Neural cell (in vitro differentiated cells): ENCODE results near the gene ATXN10. TPM values are rescaled to one million over a fixed set of nuclear protein-coding genes. Genes with fewer than 3 reads are reported as not detected.

Source experiments
- H2AFZ ChIP-seq: fragments of 200-600, 300-800 bp; sonication (generic), shearing (Covaris generic); 2 replicates; pipeline ENCODE4 v1.6.0; 2014; ENCODE audit warnings: low read depth, mild to moderate bottlenecking, antibody characterized with exemption, low read length, moderate library complexity
- H3F3A ChIP-seq: fragments of 200-600 bp; shearing (Covaris generic); 2 replicates; pipeline ENCODE4 v1.6.1; 2016; ENCODE audit warnings: mild to moderate bottlenecking, moderate library complexity, mixed read lengths, antibody characterized with exemption, low read length; ENCODE audit not compliant: insufficient read depth, poor library complexity, severe bottlenecking
- H3K27ac ChIP-seq: fragments of 200-600, 300-800 bp; sonication (generic), shearing (Covaris generic); 2 replicates; pipeline ENCODE4 v1.5.1; 2014; ENCODE audit warnings: mild to moderate bottlenecking, low read length, moderate library complexity
- H3K27me3 ChIP-seq: fragments of 300-800, 200-600 bp; sonication (generic), shearing (Covaris generic); 2 replicates; pipeline ENCODE4 v1.6.0; 2014; ENCODE audit warnings: mild to moderate bottlenecking, low read depth, low read length, moderate library complexity; ENCODE audit not compliant: insufficient read depth
- H3K36me3 ChIP-seq: fragments of 300-800, 200-600 bp; sonication (generic), shearing (Covaris generic); 2 replicates; pipeline ENCODE4 v1.5.1; 2014; ENCODE audit warnings: mild to moderate bottlenecking, antibody characterized with exemption, low read length, moderate library complexity; ENCODE audit not compliant: insufficient read depth
- H3K4me2 ChIP-seq: fragments of 300-800, 200-600 bp; sonication (generic), shearing (Covaris generic); 2 replicates; pipeline ENCODE4 v1.6.0; 2014; ENCODE audit warnings: mild to moderate bottlenecking, low read length
- H3K4me3 ChIP-seq: fragments of 300-800, 200-600 bp; sonication (generic), shearing (Covaris generic); 2 replicates; pipeline ENCODE4 v1.5.1; 2014; ENCODE audit warnings: mild to moderate bottlenecking, low read length, moderate library complexity
- H3K79me2 ChIP-seq: fragments of 200-600 bp; shearing (Covaris generic); replicated peaks from 2 replicates; pipeline ENCODE4 v1.6.0; 2014; ENCODE audit warnings: mild to moderate bottlenecking, low read length, moderate library complexity; ENCODE audit not compliant: insufficient read depth
- H3K9ac ChIP-seq: fragments of 300-800, 200-600 bp; sonication (generic), shearing (Covaris generic); 2 replicates; pipeline ENCODE4 v1.6.1; 2016; ENCODE audit warnings: mild to moderate bottlenecking, low read length, mixed read lengths
- H3K9me2 ChIP-seq: fragments of 200-600 bp; shearing (Covaris generic); 2 replicates; pipeline ENCODE4 v1.6.1; 2016; ENCODE audit warnings: mild to moderate bottlenecking, low read length, mixed read lengths; ENCODE audit not compliant: insufficient read depth
- H3K9me3 ChIP-seq: fragments of 200-600, 300-800 bp; sonication (generic), shearing (Covaris generic); 2 replicates; pipeline ENCODE4 v1.6.1; 2016; ENCODE audit warnings: mild to moderate bottlenecking, mixed run types, low read length, moderate library complexity, mixed read lengths
- H4K20me1 ChIP-seq: fragments of 200-600 bp; shearing (Covaris generic); 2 replicates; pipeline ENCODE4 v1.6.1; 2016; ENCODE audit warnings: mild to moderate bottlenecking, mixed run types; ENCODE audit not compliant: insufficient read depth
- EP300 ChIP-seq: fragments of 450-650 bp; conservative IDR thresholded peaks from 2 replicates; pipeline ENCODE4 v1.6.1; 2014; ENCODE audit warnings: antibody characterized with exemption, mild to moderate bottlenecking, moderate library complexity; ENCODE audit not compliant: poor library complexity, severe bottlenecking
- EZH2 ChIP-seq: fragments of 200-600, 300-800 bp; shearing (Covaris generic), sonication (generic); IDR thresholded peaks from 2 replicates; pipeline ENCODE4 v1.6.1; 2014; ENCODE audit warnings: antibody characterized with exemption, low read length, borderline replicate concordance, mild to moderate bottlenecking; ENCODE audit not compliant: insufficient read depth, poor library complexity, severe bottlenecking
- MXI1 ChIP-seq: fragments of 450-650 bp; conservative IDR thresholded peaks from 2 replicates; pipeline ENCODE4 v1.6.1; 2014; ENCODE audit warnings: antibody characterized with exemption, mild to moderate bottlenecking; ENCODE audit not compliant: poor library complexity, severe bottlenecking
- POLR2AphosphoS5 ChIP-seq: IDR thresholded peaks from 2 replicates; pipeline ENCODE4 v1.6.1; 2012
- RAD21 ChIP-seq: fragments of 450-650 bp; conservative IDR thresholded peaks from 2 replicates; pipeline ENCODE4 v1.6.1; 2014; ENCODE audit warnings: antibody characterized with exemption, mild to moderate bottlenecking, moderate library complexity
- REST ChIP-seq: IDR thresholded peaks from 2 replicates; pipeline ENCODE4 v1.6.1; 2012; ENCODE audit warnings: borderline replicate concordance
- SMC3 ChIP-seq: fragments of 450-650 bp; conservative IDR thresholded peaks from 2 replicates; pipeline ENCODE4 v1.6.1; 2014; ENCODE audit warnings: antibody characterized with exemption, mild to moderate bottlenecking, moderate library complexity; ENCODE audit not compliant: poor library complexity
- TAF1 ChIP-seq: IDR thresholded peaks from 2 replicates; pipeline ENCODE4 v1.6.1; 2012; ENCODE audit warnings: low read depth
- polyA plus RNA-seq: library from polyadenylated mRNA; depleted of rRNA; stranded (reverse); fragments of >200 nt; gene quantifications from 2 replicates; pipeline ENCODE4 v1.2.3, GENCODE V29; 2014
- TF ChIP-seq, protein P1 (sequence below): fragments of 450-650 bp; IDR thresholded peaks from 2 replicates; pipeline ENCODE4 v1.5.1; 2014; ENCODE audit warnings: antibody characterized with exemption, mild to moderate bottlenecking, moderate library complexity; ENCODE audit not compliant: poor library complexity, severe bottlenecking

ATXN10 gene
- polyA plus RNA-seq, 1 donor from 2014 or later = 321 TPM

DNA sequence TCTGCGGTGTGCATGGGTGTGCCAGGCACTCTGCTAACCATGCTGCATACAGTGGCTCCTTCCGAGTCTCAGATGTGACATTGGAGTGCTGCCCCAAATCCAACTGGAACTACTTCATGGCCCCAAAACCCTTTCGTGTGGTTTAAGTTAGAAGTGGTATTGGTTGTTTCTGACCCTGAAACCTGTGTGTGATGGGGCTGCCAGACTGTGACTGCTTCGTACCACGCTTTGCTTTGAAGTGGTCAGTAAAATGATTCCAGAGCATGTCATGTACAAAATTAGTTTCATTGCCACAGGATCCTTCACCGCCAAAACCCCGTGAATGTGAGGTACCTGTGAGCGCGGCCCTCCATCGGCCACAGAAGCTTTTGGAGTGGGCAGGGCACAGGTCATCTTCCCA is 163.2 kb downstream of the ATXN10 start (continued):
- TF ChIP-seq, protein P1, sequence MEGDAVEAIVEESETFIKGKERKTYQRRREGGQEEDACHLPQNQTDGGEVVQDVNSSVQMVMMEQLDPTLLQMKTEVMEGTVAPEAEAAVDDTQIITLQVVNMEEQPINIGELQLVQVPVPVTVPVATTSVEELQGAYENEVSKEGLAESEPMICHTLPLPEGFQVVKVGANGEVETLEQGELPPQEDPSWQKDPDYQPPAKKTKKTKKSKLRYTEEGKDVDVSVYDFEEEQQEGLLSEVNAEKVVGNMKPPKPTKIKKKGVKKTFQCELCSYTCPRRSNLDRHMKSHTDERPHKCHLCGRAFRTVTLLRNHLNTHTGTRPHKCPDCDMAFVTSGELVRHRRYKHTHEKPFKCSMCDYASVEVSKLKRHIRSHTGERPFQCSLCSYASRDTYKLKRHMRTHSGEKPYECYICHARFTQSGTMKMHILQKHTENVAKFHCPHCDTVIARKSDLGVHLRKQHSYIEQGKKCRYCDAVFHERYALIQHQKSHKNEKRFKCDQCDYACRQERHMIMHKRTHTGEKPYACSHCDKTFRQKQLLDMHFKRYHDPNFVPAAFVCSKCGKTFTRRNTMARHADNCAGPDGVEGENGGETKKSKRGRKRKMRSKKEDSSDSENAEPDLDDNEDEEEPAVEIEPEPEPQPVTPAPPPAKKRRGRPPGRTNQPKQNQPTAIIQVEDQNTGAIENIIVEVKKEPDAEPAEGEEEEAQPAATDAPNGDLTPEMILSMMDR = no peak
- TF ChIP-seq SMC3 = no peak

DNA sequence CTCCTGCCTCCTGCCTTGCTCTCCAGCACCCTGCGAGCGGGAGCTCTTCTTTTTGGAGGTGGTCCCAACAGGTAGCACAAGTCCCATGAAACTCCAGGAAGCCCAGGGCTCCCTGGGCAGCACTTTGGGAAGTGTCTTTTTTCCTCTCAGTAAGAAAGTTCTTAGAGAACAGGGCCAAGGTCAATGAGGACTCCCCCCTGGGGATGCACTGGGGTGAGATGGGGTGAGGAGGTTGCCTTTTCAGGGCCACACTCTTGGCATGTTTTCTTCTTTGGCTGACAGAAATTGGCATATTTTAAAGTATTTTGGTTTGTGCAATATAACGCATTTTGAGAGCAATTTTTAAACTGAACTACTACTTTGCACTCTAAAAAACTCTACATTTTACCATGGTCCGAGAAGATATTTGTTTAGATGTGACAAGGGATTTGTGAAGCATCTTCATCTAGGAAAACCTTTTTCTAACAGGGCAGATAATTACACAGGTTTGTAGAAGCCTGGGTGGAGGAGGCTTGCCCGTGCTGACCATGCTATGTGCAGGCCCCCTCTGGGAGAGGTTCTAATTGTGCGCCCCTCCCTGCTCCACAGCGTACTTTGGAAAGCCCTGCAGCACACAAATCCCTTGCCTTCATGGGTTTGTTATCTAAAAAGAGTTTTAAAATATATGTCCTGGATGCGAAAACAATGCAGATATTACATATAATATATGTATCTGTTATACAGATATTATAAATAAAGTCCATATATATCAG is 165.0 kb downstream of the ATXN10 start:
- no peaks in the 10 kb centered on the region for H4K20me1 ChIP-seq

GRCh38 chr22:45837508-45837907 is 165.9 kb downstream of the ATXN10 start:
- no peak overlapping the region for H2AFZ ChIP-seq
- H3F3A ChIP-seq = no peaks in the 10 kb centered on the region
- no peak overlapping the region for H3K9ac ChIP-seq
- H3K9me2 ChIP-seq = no peaks in the 10 kb centered on the region
- H3K27ac ChIP-seq = no peak overlapping the region
- peaks cover 6% of the 10 kb centered on the region for H3K36me3 ChIP-seq
- TF ChIP-seq, protein P1 = no peak
- TF ChIP-seq EZH2 (no peak), RAD21 (no peak), POLR2AphosphoS5 (no peak), TAF1 (no peak), MXI1 (no peak), EP300 (no peak), SMC3 (no peak), REST (no peak)
- H3K4me3 ChIP-seq = no peak overlapping the region
- H3K27me3 ChIP-seq = peaks cover 5% of the 10 kb centered on the region
- H3K9me3 ChIP-seq = no peaks in the 10 kb centered on the region
- no peak overlapping the region for H3K4me2 ChIP-seq
- H4K20me1 ChIP-seq = no peaks in the 10 kb centered on the region
- no peaks in the 10 kb centered on the region for H3K79me2 ChIP-seq

More for the DNA sequence above, 165.0 kb downstream of the ATXN10 start:
- no peak overlapping the region for H3K4me2 ChIP-seq
- H3K9me3 ChIP-seq = no peaks in the 10 kb centered on the region
- H3K27me3 ChIP-seq = no peaks in the 10 kb centered on the region
- no peaks in the 10 kb centered on the region for H3K79me2 ChIP-seq
- H3K4me3 ChIP-seq = no peak overlapping the region
- peaks cover 6% of the 10 kb centered on the region for H3K36me3 ChIP-seq
- no peak overlapping the region for H3K27ac ChIP-seq
- H3F3A ChIP-seq = no peaks in the 10 kb centered on the region
- H2AFZ ChIP-seq = no peak overlapping the region
- TF ChIP-seq POLR2AphosphoS5 = no peak
- no peak for TF ChIP-seq EP300
- TF ChIP-seq RAD21 = no peak
- no peak for TF ChIP-seq MXI1
- no peak overlapping the region for H3K9ac ChIP-seq
- no peaks in the 10 kb centered on the region for H3K9me2 ChIP-seq
